Effector memory CD8-positive, alpha-beta T cell (primary cell): Measurements from ENCODE around the gene NBPF26.
"Not testable (repeated sequence)": the region's sequence is repeated elsewhere in the genome, so short reads cannot be mapped to it uniquely, and the experiment has no call there.

Experiments used
- ATAC-seq: fragments of 150-1000 bp; cut with Tn5 transposase; replicated peaks from 2 replicates; pipeline ENCODE4 v1.10.0; 2021; ENCODE audit warnings: mild to moderate bottlenecking, moderate library complexity
- DNase-seq, 3 experiments: peaks; one replicate each; pipeline ENCODE4 v3.0.0; 2021
- H3K27ac Mint-ChIP-seq, 2 donors: one replicate each; pipeline ENCODE4 v1.8.0; 2022; ENCODE audit warnings: mild to moderate bottlenecking in 2 of 2, mixed read lengths in 2 of 2, moderate library complexity in 2 of 2
- H3K27me3 Mint-ChIP-seq, 2 donors: one replicate each; pipeline ENCODE4 v1.8.0; 2022; ENCODE audit warnings: mixed read lengths in 2 of 2
- H3K36me3 Mint-ChIP-seq: one replicate; pipeline ENCODE4 v1.8.0; 2022; ENCODE audit warnings: mild to moderate bottlenecking, moderate library complexity, mixed read lengths; ENCODE audit not compliant: insufficient read depth
- H3K4me1 Mint-ChIP-seq, 2 donors: one replicate each; pipeline ENCODE4 v1.8.0; 2022; ENCODE audit warnings: low read depth in 2 of 2, mixed read lengths in 2 of 2
- H3K4me3 Mint-ChIP-seq, 2 donors: one replicate each; pipeline ENCODE4 v1.8.0; 2022; ENCODE audit warnings: mild to moderate bottlenecking in 2 of 2, mixed read lengths in 2 of 2, moderate library complexity in 2 of 2
- H3K9me3 Mint-ChIP-seq, 2 donors: one replicate each; pipeline ENCODE4 v1.8.0; 2022; ENCODE audit warnings: mixed read lengths in 2 of 2

NBPF26 gene

GRCh38 chr1:120825051-120825450 lies 101.3 kb downstream of the NBPF26 start:
- H3K4me1 Mint-ChIP-seq, H3K27me3 Mint-ChIP-seq, H3K27ac Mint-ChIP-seq, H3K36me3 Mint-ChIP-seq, H3K4me3 Mint-ChIP-seq, H3K9me3 Mint-ChIP-seq, ATAC-seq, DNase-seq: not testable (repeated sequence)

GRCh38 chr1:120826623-120827022 lies 102.9 kb downstream of the NBPF26 start:
- not testable (repeated sequence) for H3K4me1 Mint-ChIP-seq, H3K27ac Mint-ChIP-seq, H3K4me3 Mint-ChIP-seq, H3K9me3 Mint-ChIP-seq, DNase-seq, H3K27me3 Mint-ChIP-seq, H3K36me3 Mint-ChIP-seq, ATAC-seq

DNA sequence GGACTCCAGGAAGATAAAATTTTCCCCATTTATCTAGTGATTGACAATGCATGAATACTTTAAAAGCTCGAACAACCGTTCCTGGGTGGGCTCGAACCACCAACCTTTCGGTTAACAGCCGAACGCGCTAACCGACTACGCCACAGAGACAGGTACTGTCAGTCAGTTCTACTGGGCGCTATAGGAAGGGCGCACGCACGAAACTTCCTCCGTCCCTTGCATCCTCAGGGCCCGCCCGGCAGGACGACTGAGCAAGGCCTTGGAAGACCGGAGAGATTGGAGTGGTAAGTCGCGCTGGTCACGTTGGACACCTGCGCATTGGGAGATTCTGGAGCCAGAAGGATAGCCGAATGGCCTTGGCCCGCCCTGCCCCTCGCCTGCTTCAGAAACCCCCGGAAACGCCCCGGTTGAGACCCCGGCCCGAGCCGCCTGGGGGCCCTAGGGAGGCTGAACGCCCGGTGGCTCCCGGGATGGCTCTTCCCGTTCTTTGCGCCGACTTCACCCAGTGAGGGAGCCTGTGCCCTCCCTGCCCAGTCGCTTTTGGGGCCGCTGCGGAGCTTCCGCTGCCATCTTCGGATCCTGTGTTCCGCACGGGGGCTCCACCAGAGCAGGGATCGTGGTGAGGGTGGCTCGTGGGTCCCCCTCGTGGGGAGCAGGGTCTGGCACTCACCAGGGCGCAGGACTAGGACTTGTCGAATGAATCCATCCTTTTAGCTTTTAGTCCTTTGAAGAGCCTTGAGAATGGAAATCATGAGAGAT lies 120.6 kb downstream of the NBPF26 start:
- H3K36me3 Mint-ChIP-seq, result peaks cover 23% of the 10 kb centered on the region
- ATAC-seq, H3K4me1 Mint-ChIP-seq: not testable (repeated sequence)

GRCh38 chr1:120844945-120845330 lies 121.2 kb downstream of the NBPF26 start:
- not testable (repeated sequence) for H3K9me3 Mint-ChIP-seq, H3K27me3 Mint-ChIP-seq, ATAC-seq, DNase-seq, H3K4me1 Mint-ChIP-seq
- Mint-ChIP-seq H3K27ac (peak overlapping the region; percentile 97 to 100), H3K4me3 (peak overlapping the region; percentile 86 to 89), H3K36me3 (peaks cover 29% of the 10 kb centered on the region)

More for the DNA sequence above, 120.6 kb downstream of the NBPF26 start:
- Mint-ChIP-seq H3K27ac (peak overlapping the region; percentile 97 to 100), H3K4me3 (peak overlapping the region; percentile 86 to 89)
- DNase-seq, result peak; percentile 74 to 77 (median 77)
- H3K27me3 Mint-ChIP-seq, H3K9me3 Mint-ChIP-seq: not testable (repeated sequence)

GRCh38 chr1:120849400-120850286 lies 125.9 kb downstream of the NBPF26 start:
- Mint-ChIP-seq H3K4me3 (peak overlapping the region; percentile 78 to 86), H3K36me3 (peaks cover 34% of the 10 kb centered on the region), H3K27ac (peak overlapping the region; percentile 99 to 100)
- peak; percentile 17 for ATAC-seq
- H3K9me3 Mint-ChIP-seq, DNase-seq, H3K27me3 Mint-ChIP-seq, H3K4me1 Mint-ChIP-seq: not testable (repeated sequence)

DNA sequence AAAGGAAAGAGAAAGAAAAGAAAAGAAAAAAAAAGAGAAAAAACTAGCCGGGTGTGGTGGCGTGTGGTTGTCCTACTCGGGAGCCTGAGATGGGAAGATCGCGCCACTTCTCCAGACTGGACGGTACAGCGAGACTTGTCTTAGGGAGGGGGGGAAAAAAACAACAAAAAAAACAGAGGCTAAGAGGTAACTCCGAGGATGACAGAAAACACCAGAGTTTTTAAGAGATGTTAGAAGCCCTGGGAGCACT lies 126.5 kb downstream of the NBPF26 start:
- not testable (repeated sequence) for H3K9me3 Mint-ChIP-seq, H3K27me3 Mint-ChIP-seq, H3K4me1 Mint-ChIP-seq, DNase-seq, ATAC-seq
- H3K36me3 Mint-ChIP-seq, result peaks cover 33% of the 10 kb centered on the region
- peak overlapping the region; percentile 78 to 86 for H3K4me3 Mint-ChIP-seq
- H3K27ac Mint-ChIP-seq, result peak overlapping the region; percentile 99 to 100

DNA sequence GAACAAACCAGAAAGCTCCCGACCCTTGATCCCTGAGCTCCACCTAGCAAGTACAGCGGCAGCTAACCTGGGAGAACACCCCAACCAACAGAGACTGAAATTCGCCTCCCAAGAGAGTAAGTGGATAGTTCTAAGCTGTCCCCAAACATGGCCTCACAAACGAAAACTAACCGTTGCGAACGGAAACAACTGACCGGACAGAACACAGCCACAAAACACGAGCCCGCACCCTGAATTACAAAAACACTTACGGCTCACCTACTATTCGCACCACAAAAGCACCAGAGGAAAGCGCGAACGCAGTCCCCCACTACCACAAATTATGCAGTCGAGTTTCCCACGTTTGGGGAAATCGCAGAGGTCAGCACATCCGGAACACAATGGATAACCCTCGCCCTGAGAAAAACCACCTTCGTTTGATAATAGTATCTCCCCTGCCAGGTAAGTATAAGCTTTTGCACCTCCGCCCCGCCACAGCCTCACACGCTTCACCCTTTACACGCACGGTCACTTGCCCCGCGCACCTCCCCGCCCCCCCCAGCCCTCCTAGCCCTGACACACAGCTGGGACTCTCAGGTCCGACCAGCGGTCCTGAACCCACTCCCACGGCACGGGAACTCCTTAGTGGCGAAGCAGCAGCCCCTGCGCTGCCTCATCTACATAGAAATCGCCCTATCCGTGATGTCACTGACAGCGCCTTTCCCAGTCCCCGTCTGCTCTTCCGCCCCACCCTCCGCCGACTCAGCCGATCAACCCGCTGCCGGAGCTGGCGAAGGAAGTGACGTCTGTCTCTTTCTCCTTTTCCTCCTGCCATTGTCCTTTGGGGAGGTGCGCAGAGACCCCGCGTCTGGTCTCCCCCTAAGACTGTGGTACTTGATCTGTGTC lies 127.0 kb downstream of the NBPF26 start:
- DNase-seq, result peak; percentile 67 to 84 (median 69)
- Mint-ChIP-seq H3K4me1 (peaks cover 5 to 12% of the 10 kb centered on the region in 2 donors), H3K36me3 (peaks cover 33% of the 10 kb centered on the region), H3K4me3 (peak overlapping the region; percentile 78 to 86), H3K27ac (peak overlapping the region; percentile 99 to 100)
- H3K27me3 Mint-ChIP-seq, H3K9me3 Mint-ChIP-seq: not testable (repeated sequence)
- peak; percentile 70 for ATAC-seq

DNA sequence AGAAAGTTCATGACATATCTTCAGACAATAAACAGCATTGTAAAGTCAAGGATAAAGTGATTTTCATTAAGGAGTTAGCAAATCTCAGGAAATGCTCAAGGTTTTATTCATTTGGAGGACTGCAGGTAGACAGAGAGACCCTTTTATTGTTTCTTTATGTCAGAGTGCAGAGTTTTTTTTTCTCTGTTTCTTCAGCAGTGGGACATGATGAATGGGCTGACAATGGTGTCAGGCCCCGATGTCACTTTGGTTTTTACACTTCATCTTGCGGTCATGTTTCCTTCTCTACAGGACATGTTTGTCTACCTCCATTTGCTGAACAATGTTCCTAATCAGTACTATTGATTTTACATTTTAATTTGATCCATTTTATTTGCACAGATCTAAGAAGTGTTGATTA lies 134.4 kb downstream of the NBPF26 start:
- not testable (repeated sequence) for DNase-seq, H3K4me3 Mint-ChIP-seq, H3K36me3 Mint-ChIP-seq, H3K27me3 Mint-ChIP-seq, H3K9me3 Mint-ChIP-seq, H3K27ac Mint-ChIP-seq
- ATAC-seq, result peak; percentile 40
- H3K4me1 Mint-ChIP-seq, result peaks cover 5 to 12% of the 10 kb centered on the region in 2 donors

- H3K27ac Mint-ChIP-seq, H3K9me3 Mint-ChIP-seq, H3K27me3 Mint-ChIP-seq, DNase-seq, ATAC-seq, H3K4me3 Mint-ChIP-seq, H3K36me3 Mint-ChIP-seq: not testable (repeated sequence)
- H3K4me1 Mint-ChIP-seq, result peaks cover 5 to 12% of the 10 kb centered on the region in 2 donors
These were observed 136.0 kb downstream of the NBPF26 start for GRCh38 chr1:120859615-120860234.

GRCh38 chr1:120878206-120878605 lies 154.5 kb downstream of the NBPF26 start:
- not testable (repeated sequence) for H3K4me3 Mint-ChIP-seq, H3K36me3 Mint-ChIP-seq, H3K4me1 Mint-ChIP-seq, ATAC-seq, H3K9me3 Mint-ChIP-seq, H3K27me3 Mint-ChIP-seq, H3K27ac Mint-ChIP-seq, DNase-seq

GRCh38 chr1:120880056-120880455 lies 156.3 kb downstream of the NBPF26 start:
- H3K4me3 Mint-ChIP-seq, DNase-seq, ATAC-seq, H3K36me3 Mint-ChIP-seq, H3K9me3 Mint-ChIP-seq, H3K4me1 Mint-ChIP-seq, H3K27me3 Mint-ChIP-seq, H3K27ac Mint-ChIP-seq: not testable (repeated sequence)

DNA sequence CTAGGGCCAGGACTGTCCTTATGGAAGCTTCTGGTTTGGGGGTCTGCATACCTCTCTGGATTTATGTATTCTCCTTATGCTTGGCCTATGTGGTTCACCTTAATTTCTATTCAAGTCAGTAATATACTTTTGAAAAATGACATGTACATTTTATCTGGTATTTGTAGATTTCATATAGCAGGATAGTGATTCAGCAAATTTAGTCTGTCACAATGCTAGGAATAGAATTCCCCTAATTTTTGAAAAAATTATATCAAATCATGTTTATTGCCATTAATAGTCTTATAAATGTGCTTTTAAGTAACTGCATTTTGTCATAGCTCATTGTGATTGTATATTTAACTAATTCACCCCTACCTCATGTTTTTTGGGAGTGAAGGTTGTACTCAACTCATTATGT lies 158.2 kb downstream of the NBPF26 start:
- not testable (repeated sequence) for ATAC-seq, H3K36me3 Mint-ChIP-seq, DNase-seq, H3K27me3 Mint-ChIP-seq, H3K4me1 Mint-ChIP-seq, H3K9me3 Mint-ChIP-seq, H3K27ac Mint-ChIP-seq, H3K4me3 Mint-ChIP-seq
